DLD1 (cell line): ENCODE measurements around the gene SSBP2.
"Not testable (repeated sequence)": the region's sequence is repeated elsewhere in the genome, so short reads cannot be mapped to it uniquely, and the experiment has no call there.

Experiments used
- in situ Hi-C: cut with HindIII; loops from 2 replicates; pipeline ENCODE4 v1.10.0; 2017; ENCODE audit warnings: low sequenced_read_pairs

The SSBP2 gene

GRCh38 chr5:81747030-81747429 lies 3.9 kb downstream of the SSBP2 start:
- in situ Hi-C loops = no loop called here

GRCh38 chr5:81740758-81741157 lies 10.1 kb downstream of the SSBP2 start:
- in situ Hi-C loops = no loop called here

GRCh38 chr5:81739291-81739690 lies 11.6 kb downstream of the SSBP2 start:
- in situ Hi-C loops = no loop called here

DNA sequence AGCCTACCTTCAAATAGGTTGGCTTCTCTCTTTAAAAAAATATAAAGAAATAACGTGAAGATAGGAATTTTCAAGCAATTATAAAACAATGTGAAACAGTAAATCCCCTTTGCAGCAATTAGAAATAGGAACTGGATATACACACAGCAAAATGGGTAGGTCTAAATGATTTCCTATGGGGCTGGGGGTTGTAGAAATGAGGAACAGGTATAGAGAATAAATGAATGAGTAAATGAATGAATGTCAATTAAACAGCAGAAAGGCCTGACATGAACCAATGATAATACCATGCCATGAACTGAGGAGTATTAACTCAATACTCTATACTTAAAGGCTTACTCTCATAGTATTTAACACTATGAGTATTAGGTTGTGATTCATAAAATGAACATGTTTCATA lies 21.6 kb downstream of the SSBP2 start:
- in situ Hi-C loops = no loop called here

GRCh38 chr5:81728301-81728700 lies 22.6 kb downstream of the SSBP2 start:
- in situ Hi-C loops = no loop called here

DNA sequence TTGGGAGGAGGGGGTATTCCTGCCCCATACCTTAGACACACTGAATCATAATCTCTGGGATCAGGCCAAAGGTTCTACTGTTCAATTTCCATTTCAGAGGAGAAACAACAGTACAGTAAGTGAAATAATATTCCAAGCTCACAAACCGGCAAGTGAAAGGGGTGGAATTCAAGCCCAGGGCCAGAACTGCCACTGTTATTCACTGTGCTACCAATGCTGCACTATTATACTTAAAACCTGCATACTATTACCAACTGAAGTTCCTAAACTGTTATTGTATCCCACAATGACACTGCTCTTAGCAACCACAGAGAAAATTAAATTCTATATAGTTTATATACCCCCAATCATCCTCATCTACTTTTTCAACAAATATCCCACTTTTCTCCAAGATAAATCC lies 24.6 kb downstream of the SSBP2 start:
- in situ Hi-C loops = no loop called here

GRCh38 chr5:81724571-81724970 lies 26.3 kb downstream of the SSBP2 start:
- in situ Hi-C loops = no loop called here

DNA sequence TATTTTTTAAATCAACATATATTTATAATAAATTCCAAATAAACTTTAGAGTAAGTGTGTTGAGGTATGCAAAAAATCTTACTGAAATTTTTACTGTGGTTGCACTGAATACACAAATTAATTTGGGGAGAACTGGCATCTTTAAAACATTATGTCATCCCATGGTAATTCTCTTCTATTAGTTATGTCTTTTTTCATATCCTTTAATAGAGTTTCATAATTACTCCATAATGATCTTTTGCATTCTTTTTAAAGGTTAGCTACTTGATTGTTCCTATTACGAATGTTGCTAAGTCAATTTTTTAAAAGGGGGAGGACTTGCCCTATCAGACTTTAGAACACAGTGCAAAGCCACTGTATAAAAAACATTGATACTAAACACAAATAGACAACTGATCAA lies 26.8 kb downstream of the SSBP2 start:
- in situ Hi-C loops = no loop called here

DNA sequence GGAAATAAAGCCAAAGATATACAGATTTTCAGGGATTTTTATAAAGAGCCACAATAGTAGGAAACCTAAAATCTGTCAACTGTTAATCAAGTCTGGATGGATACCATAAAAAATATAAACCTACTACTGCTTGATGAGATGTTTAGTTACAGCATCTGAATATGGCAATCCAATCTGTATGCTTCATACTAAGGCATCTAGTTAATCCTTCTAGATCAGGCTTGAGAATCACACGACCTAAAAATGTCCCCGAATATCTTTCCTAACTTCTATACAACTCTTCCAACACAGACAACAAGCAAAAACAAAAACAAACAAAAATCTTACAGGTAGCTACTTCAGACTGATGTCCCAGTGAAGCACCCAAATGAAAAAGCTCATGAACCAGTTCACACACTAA lies 29.8 kb downstream of the SSBP2 start:
- in situ Hi-C loops = no loop called here

DNA sequence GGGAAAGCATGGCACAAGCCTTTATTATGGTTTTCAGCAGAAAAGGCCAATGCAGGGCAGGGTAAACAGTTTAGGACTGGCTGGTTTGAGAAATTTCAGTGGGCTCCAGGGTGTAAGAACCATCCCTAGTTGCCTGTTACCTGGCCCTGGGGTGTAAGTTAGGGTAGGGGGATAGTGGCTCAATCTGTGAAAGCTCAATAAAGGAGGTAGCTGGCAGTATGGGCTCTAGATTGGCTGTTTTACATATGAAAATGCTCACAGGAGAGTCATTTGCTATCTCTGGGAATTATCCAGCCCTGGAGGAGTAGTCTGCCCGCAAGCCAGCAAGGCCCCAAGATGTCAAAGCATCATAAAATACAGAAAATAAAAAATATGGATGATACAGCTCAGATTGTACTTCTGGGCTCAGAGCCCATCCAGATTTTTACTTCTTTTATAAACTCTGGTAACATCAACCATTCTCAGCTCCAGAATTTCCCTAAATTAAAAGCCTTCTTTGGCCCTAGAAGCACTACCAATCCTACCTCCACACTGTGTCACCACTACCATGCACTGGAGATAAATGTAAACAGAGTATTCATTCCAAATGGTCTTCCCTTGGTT lies 31.1 kb downstream of the SSBP2 start:
- in situ Hi-C loops = no loop called here

DNA sequence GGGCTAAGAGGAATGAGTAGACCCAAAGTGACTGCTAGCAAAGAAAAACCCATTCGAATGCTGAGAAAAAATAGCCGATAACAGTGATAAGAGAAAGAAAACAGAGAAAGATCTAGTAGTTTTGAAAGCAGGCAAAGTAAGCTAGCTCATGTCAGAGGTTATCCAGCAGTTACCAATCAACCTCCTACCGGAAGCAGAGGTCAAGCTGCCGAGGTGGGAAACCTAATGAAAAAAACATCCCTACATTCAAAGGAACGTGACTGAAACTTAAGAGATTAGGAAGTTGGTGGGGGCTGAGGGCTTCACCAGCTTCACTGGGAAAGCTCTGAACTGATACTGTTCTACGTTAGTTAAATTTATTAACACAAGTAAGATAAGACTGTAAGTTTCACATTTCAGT lies 32.6 kb downstream of the SSBP2 start:
- in situ Hi-C loops = no loop called here

DNA sequence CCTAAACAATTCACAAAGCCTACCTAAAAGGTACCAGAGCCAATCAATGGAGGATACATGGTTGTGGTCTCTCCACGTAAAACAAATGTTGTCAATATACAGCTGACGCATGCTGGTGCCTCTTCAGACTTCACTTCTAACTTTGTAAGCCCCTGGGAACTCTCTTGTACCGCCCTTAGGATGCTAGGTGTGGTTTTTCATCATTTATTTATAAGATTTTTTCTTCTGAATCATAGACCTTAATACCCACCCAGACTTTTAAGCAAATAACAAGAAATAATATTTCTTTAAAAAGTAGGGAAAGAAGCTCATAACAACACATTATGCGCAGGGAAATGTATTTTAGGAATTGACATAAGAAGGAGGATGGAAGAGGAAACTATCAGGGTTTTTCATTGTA lies 33.0 kb downstream of the SSBP2 start:
- in situ Hi-C loops = no loop called here

DNA sequence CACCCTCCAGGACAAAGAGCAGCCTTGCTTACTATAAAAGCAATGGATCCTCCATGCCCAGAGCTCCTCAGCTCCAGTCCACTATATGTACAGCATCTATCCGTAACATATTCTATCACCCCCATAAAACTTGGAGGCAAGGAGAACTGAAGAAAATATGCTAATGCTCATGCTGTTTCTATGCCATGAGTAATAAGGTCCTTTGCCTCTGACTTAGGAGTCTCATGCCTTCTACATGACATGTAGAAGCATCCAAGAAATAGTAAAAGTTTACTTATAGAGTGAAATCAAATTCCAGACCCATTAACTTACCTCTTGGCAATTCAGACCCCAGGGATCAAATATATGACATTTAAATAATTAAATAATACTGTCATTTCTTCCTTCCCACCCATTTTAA lies 33.7 kb downstream of the SSBP2 start:
- in situ Hi-C loops = no loop called here

DNA sequence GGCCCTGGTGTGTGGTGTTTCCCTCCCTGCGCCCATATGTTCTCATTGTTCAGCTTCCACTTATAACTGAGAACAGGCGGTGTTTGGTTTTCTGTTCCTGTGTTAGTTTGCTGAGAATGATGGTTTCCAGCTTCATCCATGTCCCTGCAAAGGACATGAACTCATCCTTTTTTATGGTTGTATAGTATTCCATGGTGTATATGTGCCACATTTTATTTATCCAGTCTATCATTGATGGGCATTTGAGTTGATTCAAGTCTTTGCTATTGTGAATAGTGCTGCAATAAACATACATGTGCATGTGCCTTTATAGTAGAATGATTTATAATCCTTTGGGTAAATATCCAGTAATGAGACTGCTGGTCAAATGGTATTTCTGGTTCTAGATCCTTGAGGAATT lies 36.8 kb downstream of the SSBP2 start:
- in situ Hi-C loops = not testable (repeated sequence)

DNA sequence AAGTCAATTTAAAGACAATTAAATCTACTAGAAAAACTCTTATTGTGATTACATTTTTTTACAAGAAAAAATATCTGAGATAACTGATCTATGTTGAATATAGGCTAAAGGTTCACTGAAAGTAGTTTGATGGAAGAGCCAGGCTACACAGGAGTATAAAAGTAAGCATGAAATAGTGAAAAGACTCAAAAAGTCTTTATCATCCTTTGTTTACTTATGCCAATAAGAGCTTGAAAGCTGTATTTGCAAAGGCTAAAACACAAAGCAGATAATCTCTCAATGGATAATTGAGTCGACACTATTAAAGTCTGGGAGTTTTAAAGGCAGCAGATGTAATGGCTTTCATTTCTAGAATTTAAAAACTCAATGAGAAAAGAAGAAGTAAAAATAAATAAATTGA lies 42.0 kb downstream of the SSBP2 start:
- in situ Hi-C loops = no loop called here

- in situ Hi-C loops = no loop called here
These were observed 47.1 kb downstream of the SSBP2 start for GRCh38 chr5:81703840-81704239.

GRCh38 chr5:81700166-81700565 lies 50.7 kb downstream of the SSBP2 start:
- in situ Hi-C loops = no loop called here

DNA sequence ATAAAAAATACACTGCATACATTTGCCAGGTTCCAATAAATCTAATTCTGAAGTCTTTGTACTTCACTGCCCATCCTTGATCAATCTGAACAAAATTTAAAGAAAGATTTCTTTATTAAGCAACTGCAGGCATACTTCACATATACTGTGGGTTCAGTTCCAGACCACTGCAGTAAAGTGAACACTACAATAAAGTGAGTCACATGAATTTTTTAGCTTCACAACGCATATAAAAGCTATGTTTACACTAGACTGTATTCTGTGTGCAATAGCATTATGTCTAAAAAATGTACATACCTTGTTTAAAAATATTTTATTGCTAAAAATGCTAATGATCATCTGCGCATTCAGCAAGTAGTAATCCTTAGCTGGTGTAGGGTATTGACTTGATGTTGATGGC lies 52.1 kb downstream of the SSBP2 start:
- in situ Hi-C loops = no loop called here

- in situ Hi-C loops = no loop called here
These were observed 54.2 kb downstream of the SSBP2 start for GRCh38 chr5:81696418-81697397.

- in situ Hi-C loops = no loop called here
These were observed 56.2 kb downstream of the SSBP2 start for GRCh38 chr5:81694726-81695125.

GRCh38 chr5:81688215-81688614 lies 62.7 kb downstream of the SSBP2 start:
- in situ Hi-C loops = no loop called here

DNA sequence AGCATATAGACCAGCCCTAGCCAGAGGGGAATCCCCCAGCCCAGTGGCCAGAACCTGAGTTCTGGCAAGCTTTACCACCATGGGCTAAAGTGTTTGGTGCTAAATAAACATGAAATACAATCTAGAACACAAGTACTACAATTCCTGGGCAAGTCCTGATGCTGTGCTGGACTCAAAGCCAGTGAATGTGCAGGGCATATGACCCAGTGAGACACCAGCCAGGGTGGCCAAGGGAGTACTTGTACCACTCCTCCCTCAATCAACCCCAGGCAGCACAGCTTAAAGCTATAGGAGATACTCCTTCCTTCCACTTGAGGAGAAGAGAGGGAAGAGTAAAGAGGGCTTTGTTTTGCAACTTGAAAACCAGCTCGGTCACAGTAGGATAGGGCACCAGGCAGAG lies 63.6 kb downstream of the SSBP2 start:
- in situ Hi-C loops = no loop called here
